CD4-positive, alpha-beta T cell treated with Interleukin-6 at 100 ng/mL for 8 hours (primary cell): Measurements from ENCODE around the gene ADGRL1.
A peak's percentile ranks its signal among the peaks of the same experiment; 100 is the strongest.
"Not testable (repeated sequence)": the region's sequence is repeated elsewhere in the genome, so short reads cannot be mapped to it uniquely, and the experiment has no call there.

ENCODE experiments used
- DNase-seq: peaks from one replicate; pipeline ENCODE4 v3.0.0-alpha.2; 2020; ENCODE audit warnings: mixed read lengths, low spot score

Gene ADGRL1

GRCh38 chr19:14161305-14161704 is 44.7 kb downstream of the ADGRL1 start:
- no peak for DNase-seq

DNA sequence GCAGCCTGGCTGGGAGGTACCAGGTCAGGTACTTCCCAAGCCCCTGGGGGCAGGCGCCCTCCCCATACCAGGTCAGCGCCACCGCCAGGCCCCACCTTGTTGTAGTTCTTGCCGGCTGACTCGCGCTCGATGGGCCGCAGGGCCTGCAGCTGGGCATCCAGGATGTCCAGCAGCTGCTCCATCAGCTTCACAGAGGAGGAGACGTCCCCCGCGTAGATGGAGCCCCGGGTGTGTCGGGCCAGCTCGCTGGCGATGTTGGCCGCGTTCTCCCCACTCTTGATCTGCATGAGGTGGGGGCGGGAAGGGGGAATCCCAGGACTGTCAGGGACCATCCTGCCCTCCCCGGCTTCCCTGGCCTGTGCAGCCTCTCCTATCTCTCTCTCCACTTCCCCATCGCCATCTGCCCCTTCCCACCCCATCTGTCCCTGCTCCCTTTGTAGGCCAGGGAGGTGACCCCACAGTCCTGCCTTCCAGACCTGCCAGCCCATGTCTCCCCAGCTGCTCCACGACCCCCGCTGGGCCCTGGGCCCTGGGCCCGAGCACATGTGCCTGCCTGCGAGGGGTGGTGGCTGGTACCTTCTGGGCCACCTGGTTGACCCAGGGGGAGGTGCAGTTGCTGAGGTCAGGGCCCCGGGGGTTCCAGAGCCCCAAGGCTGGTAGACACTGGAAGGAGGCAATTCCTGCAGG is 45.8 kb downstream of the ADGRL1 start:
- DNase-seq, result no peak

GRCh38 chr19:14159059-14159458 is 46.9 kb downstream of the ADGRL1 start:
- DNase-seq, result no peak

DNA sequence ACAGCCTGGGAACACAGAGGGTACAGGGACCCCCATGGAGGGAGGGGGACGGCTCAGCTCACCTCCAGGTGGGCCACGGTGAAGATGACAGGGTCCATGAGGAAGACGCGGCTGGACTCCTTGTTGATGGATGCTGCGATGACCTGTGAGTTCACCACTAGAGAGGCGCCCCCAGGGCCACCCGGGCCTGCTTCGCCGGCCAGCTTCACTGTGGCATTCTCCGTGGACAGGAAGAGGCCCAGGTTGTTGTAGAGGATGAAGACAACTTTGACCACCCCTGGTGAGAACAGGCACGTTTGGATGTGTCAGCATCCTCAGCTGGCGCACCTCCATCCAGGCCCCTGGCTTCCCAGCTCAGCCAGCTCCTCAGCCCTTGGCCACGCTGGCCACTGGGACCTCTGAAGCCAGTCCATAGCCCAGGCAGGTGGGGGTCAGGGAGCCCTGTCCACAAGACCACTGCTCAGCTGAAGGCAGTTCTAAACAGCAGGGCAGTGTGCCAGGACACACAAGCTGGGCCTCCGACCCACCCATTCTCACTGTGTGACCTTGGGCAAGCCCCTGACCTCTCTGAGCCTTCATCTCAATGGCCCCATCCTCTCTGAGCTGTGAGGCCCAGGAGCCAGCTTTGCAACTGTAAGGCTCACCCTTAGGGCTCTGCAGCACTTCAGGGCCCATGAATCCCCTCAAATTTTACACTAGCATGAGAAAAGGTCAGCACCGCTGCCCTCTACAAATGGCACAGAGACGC is 47.5 kb downstream of the ADGRL1 start:
- DNase-seq, result no peak

DNA sequence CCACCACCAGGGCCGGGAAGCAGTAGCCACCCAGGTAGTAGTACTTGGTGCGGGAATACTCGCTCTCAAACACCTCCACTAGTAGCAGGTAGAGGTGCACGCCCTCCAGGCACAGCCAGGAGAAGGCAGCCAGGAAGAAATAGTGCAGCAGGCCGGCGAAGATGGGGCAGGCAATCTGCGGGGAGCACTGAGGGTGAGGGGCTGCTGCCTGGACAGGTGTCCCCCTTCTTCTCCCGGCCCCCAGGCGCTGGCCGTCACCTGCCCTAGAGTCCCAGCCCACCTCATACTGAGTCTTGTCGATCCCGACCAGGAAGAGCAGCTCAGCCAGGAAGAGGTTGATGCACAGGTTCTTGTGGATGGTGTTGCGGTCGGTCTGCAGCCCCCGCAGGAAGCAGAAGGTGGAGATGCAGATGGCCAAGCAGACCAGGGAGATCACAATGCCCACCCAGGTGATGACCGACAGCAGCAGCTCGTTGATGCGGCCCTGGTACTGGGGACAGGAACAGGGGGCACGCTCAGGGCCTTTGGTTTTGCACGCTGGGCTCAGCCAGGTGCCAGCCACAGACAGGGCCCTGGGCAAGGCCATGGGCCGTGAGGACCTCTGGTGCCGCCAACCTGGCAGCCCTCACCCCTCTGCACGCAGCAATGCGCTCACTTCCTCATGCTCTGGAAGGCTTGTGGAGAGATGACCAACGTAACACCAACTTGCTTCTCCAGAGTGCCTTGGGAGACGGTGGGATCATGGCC is 48.8 kb downstream of the ADGRL1 start:
- DNase-seq, result no peak

DNA sequence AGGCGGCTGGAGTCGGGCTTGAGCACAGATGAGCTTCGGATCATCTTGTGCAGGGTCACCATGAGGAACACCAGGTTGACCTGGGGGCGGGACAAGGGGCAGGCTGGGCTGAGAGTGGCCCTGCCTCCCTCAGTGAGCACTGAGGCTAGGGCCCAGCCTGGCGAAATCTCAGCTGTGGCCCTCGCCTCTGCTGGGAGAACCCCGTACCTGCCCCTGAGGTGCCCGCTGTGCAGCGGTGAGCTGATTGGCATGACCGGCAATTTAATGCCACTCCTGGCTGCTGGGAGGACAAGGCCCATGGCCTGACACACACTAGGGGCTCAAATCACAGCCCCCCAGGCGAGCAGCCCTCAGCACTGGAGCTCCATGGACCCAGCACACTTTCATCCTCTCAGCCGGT is 49.8 kb downstream of the ADGRL1 start:
- no peak for DNase-seq

DNA sequence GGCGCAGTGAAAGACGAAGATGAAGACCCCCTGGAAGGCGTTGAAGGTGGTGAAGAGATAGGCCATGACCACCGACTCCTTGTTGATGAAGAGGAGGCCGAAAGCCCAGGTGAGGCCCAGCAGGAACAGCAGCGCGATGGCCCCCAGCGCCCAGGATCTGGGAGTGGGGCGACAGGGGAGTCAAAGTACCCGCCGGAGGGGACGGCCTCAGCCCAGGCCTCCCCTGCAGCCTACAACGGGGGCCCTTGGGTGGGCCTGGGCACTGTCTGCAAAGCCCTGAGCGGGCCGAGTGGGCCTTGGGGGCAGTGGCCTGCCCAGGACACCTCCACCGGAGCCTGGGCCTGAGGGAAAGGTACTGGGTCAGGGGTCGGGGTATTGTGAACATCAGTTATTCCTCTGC is 50.6 kb downstream of the ADGRL1 start:
- no peak for DNase-seq

- no peak for DNase-seq
Measured at GRCh38 chr19:14152713-14153112, 53.3 kb downstream of the ADGRL1 start.

DNA sequence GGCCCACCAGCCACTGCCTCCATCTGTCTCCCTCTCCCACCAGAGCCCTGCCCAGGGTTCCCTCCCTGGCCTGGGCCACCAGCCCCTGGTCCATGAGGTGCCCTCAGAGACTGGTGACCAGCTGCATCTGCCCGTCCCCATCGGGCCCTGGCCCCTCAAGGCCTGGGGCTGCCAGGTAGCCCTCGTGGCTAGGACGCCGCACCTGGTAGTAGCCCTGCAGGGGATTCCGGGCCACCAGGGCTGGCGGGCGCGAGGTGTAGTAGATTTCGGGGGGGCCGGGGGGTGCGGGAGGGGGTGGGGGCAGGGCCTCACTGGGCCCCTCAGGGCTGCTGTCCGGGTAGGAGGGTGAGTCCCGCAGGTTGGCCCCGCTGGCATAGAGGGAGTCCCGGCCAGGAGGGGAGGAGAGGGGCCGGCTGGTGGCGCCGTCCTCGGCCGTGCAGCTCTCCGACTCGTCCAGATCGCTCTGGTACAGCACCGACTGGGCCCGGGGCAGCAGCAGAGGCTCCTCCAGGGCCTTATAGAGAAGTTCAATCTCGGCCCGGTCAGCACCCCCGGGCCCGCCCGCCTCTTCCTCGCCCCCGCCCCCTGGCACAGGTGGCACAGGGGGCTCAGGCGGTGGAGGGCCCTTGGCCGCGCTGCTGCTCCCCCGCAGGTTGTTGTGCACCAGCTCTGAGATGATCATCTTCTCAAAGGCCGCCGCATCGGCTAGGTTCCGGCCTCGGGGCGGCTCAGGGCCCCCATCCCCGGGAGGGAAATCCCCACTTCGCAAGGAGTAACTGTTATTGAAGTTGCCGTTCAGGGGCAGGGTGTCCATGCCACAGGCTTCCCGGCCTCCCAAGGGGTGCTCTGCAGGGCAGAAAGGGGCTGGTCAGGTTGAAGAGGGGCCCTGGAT is 55.0 kb downstream of the ADGRL1 start:
- DNase-seq, result no peak

GRCh38 chr19:14150041-14150769 is 55.8 kb downstream of the ADGRL1 start:
- no peak for DNase-seq

GRCh38 chr19:14149509-14149994 is 56.4 kb downstream of the ADGRL1 start:
- peak; percentile 79 for DNase-seq

GRCh38 chr19:14148751-14149410 is 57.1 kb downstream of the ADGRL1 start:
- DNase-seq, result no peak

DNA sequence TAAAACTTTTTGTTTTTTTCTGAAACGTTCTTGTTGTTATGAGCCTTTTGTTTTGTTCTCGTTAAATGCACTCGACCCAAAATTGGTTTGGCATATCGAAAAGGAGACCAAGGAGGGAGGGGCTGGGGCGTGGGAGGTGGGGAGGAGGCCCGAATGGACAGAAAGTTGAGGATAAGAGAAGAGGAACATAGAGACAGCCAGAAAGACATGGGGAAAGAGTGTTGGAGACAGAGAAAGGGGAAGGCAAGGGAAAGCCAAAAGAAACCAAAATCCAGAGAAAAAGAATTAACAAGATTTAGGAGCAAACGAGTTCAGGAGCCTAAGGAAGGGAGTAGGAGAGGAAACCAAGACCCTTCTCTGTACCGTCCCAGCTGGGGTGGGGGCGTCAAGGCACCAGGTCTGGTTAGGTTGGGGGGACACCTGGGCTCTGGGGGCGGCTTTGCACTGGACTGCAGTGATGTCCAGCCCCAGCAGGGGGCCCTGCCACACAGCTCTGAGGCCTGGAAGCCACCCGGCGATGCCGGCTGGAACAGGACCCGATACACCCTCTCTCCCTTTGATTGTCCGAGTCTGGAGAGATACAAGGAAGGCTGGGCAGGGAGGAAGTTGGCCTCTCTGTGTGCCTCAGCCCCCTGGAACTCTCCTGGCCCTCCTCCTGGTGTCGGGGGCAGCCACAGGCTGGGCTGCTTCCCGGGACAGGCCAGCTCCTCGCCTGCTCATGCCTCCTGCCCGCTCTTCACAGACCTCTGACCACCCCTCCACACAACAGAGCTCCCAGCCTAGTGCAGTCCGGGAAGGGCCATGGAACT is 58.0 kb downstream of the ADGRL1 start:
- DNase-seq, result peak; percentile 49

DNA sequence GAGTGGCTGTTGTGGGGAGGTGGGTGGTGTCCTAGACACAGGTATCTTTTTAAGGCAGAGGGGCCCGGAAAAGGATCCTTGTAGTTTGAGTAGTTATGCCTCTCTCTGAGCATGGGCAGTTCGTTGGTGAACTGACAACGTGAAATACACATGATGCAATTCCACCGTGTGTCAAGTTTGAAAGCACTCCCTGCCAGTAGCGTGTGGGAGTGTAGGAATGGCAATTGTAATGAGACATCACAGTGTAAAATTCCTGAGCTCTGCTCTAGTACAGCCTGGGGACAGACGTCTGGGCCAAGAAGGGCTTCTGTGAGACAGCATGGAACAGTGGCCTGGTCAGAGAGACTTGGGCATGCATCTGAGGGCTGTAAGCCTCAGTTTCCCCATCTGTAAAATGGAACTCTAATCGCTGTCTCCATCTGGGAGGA is 59.2 kb downstream of the ADGRL1 start:
- no peak for DNase-seq

DNA sequence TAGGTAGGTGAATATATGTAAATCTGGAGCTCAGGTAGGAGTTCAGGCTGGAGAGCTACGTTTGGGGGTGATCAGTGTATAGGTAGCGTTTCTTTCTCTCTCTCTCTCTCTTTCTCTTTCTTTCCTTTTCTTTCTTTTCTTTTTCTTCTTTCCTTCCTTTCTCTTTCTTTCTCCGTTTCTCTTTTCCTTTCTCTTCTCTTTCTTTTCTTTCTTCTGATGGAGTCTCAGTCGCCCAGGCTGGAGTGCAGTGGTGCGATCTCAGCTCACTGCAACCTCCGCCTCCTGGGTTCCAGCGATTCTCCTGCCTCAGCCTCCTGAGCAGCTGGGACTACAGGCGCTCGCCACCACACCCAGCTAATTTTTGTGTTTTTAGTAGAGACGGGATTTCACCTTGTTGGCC is 59.8 kb downstream of the ADGRL1 start:
- DNase-seq, result not testable (repeated sequence)

- DNase-seq, result no peak
Measured at GRCh38 chr19:14145381-14145780, 60.6 kb downstream of the ADGRL1 start.

DNA sequence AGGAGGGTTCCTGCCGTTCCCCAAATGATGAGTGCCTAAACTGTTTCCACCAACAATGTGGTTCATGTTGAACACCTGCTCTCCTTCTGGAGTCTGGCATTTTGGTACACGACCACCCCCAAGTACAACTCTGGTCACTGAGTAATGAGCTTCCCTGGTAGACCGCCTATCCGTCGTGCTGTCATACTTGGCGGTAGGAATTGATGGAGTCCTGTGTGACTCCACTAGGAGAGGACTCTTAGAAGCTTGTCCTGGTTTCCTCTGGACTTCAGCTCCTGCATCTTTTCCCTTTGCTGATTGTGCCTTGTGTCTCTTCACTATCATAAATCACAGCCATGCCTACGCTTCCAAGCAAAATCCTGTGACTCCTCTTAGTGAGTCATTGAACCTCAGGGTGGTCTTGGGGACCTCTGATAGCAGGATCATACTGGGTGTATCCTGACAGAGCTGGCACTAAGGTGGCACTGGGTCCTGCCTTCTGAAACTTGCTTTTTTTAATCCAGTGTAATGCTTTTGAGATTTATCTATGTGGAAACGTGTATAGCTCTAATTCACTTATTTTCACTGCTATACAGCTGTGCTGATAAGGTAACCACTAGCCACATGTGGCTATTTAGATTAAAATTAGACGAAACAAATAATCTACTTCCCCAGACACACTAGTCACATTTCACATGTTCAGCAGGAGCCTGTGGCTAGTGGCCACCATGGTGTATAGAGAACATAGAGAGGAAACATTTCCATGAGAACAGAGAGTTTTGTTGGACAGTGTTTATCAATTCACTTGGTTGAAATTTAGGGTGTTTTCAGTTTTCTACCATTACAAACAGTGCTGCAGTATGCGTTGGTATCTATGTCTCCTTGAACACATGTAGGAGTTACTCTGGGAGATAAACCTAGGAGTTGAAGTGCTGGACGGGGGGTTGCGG is 63.4 kb downstream of the ADGRL1 start:
- no peak for DNase-seq

DNA sequence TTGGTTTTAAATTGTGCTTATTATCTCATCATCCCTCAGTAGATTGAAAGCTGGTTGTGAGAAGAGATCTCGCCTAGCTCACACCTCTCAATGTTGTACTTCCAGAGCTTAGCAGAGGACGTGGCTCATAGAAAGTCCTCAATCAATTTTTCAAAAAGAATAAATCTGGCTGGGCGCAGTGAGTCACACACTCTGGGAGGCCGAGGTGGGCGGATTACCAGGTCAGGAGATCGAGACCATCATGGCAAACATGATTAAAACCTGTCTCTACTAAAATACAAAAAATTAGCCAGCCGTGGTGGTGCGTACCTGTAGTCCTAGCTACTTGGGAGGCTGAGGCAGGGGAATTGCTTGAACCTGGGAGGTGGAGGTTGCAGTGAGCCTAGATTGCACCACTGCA is 64.9 kb downstream of the ADGRL1 start:
- no peak for DNase-seq

- no peak for DNase-seq
Measured at GRCh38 chr19:14139944-14140343, 66.0 kb downstream of the ADGRL1 start.
